Stimulated activated CD8-positive, alpha-beta memory T cell treated with anti-CD3 and anti-CD28 coated beads, Interleukin-12 subunit alpha, Interleukin-12 subunit beta, amount 100 ng/mL, for 1 hour (primary cell): Measurements from ENCODE around the gene SUN1.
"Not testable (repeated sequence)": the region's sequence is repeated elsewhere in the genome, so short reads cannot be mapped to it uniquely, and the experiment has no call there.

Experiments
- DNase-seq: peaks from one replicate; pipeline ENCODE4 v3.0.0-alpha.2; 2020; ENCODE audit warnings: low read depth

Gene SUN1

GRCh38 chr7:835485-836401 lies 3.5 kb downstream of the SUN1 start:
- no peak for DNase-seq

GRCh38 chr7:836429-836828 lies 4.2 kb downstream of the SUN1 start:
- no peak for DNase-seq

- no peak for DNase-seq
These were observed 4.7 kb downstream of the SUN1 start for GRCh38 chr7:837001-837400.

- DNase-seq = no peak
These were observed 7.8 kb downstream of the SUN1 start for GRCh38 chr7:840001-840600.

GRCh38 chr7:841943-842342 lies 9.7 kb downstream of the SUN1 start:
- DNase-seq = no peak

GRCh38 chr7:842431-843031 lies 10.3 kb downstream of the SUN1 start:
- no peak for DNase-seq

GRCh38 chr7:843230-843629 lies 11.0 kb downstream of the SUN1 start:
- no peak for DNase-seq

- no peak for DNase-seq
These were observed 11.8 kb downstream of the SUN1 start for GRCh38 chr7:844043-844442.

- DNase-seq = no peak
These were observed 12.2 kb downstream of the SUN1 start for GRCh38 chr7:844514-844913.

- no peak for DNase-seq
These were observed 12.8 kb downstream of the SUN1 start for GRCh38 chr7:845091-845490.

GRCh38 chr7:845731-846130 lies 13.5 kb downstream of the SUN1 start:
- DNase-seq = no peak

- not testable (repeated sequence) for DNase-seq
These were observed 14.8 kb downstream of the SUN1 start for GRCh38 chr7:846958-847650.

- not testable (repeated sequence) for DNase-seq
These were observed 15.5 kb downstream of the SUN1 start for GRCh38 chr7:847728-848127.

GRCh38 chr7:849145-849544 lies 16.9 kb downstream of the SUN1 start:
- no peak for DNase-seq

- DNase-seq = no peak
These were observed 17.5 kb downstream of the SUN1 start for GRCh38 chr7:849781-850180.

GRCh38 chr7:851204-851603 lies 18.9 kb downstream of the SUN1 start:
- DNase-seq = no peak

- no peak for DNase-seq
These were observed 21.3 kb downstream of the SUN1 start for GRCh38 chr7:853366-854117.

GRCh38 chr7:854118-854775 lies 22.0 kb downstream of the SUN1 start:
- DNase-seq = no peak

GRCh38 chr7:855686-856369 lies 23.6 kb downstream of the SUN1 start:
- DNase-seq = no peak

GRCh38 chr7:856444-857095 lies 24.3 kb downstream of the SUN1 start:
- DNase-seq = no peak
